Measurements from ENCODE around the gene ACTN4.

The ACTN4 gene

GRCh38 chr19:38712161-38712748 is 64.8 kb downstream of the ACTN4 start:
- no peak for DNase-seq

GRCh38 chr19:38713227-38713649 is 65.8 kb downstream of the ACTN4 start:
- peak; percentile 15 for DNase-seq

GRCh38 chr19:38713865-38714264 is 66.4 kb downstream of the ACTN4 start:
- no peak for DNase-seq

GRCh38 chr19:38714354-38714778 is 66.9 kb downstream of the ACTN4 start:
- peak; percentile 5 for DNase-seq

GRCh38 chr19:38715555-38715954 is 68.1 kb downstream of the ACTN4 start:
- DNase-seq = no peak

- DNase-seq = no peak
Measured at GRCh38 chr19:38717051-38717450, 69.6 kb downstream of the ACTN4 start.

GRCh38 chr19:38717855-38718254 is 70.4 kb downstream of the ACTN4 start:
- DNase-seq = no peak

- DNase-seq = peak; percentile 87
Measured at GRCh38 chr19:38718747-38719543, 71.5 kb downstream of the ACTN4 start.

GRCh38 chr19:38719761-38720558 is 72.5 kb downstream of the ACTN4 start:
- peak; percentile 60 for DNase-seq

GRCh38 chr19:38720559-38721236 is 73.2 kb downstream of the ACTN4 start:
- DNase-seq = no peak

- no peak for DNase-seq
Measured at GRCh38 chr19:38721496-38721895, 74.0 kb downstream of the ACTN4 start.

- DNase-seq = no peak
Measured at GRCh38 chr19:38721979-38722773, 74.7 kb downstream of the ACTN4 start.

- no peak for DNase-seq
Measured at GRCh38 chr19:38722947-38723605, 75.6 kb downstream of the ACTN4 start.

GRCh38 chr19:38723606-38723965 is 76.1 kb downstream of the ACTN4 start:
- DNase-seq = no peak

- DNase-seq = no peak
Measured at GRCh38 chr19:38723990-38724854, 76.8 kb downstream of the ACTN4 start.

GRCh38 chr19:38725469-38726283 is 78.2 kb downstream of the ACTN4 start:
- DNase-seq = no peak

- DNase-seq = no peak
Measured at GRCh38 chr19:38726284-38726673, 78.8 kb downstream of the ACTN4 start.

- DNase-seq = no peak
Measured at GRCh38 chr19:38726761-38727301, 79.4 kb downstream of the ACTN4 start.

- DNase-seq = no peak
Measured at GRCh38 chr19:38727306-38727867, 79.9 kb downstream of the ACTN4 start.

All from NCI-H2029 (cell line).